NT2/D1 (cell line): Measurements from ENCODE around the gene WDR64.
"Not testable (repeated sequence)": the region's sequence is repeated elsewhere in the genome, so short reads cannot be mapped to it uniquely, and the experiment has no call there.

ENCODE experiments used
- DNase-seq: peaks from one replicate; pipeline ENCODE4 v3.0.0-alpha.2; 2011; ENCODE audit warnings: low read depth, low spot score
- H3K27me3 ChIP-seq: 2 replicates; pipeline ENCODE4 v1.6.0; 2011; ENCODE audit warnings: mild to moderate bottlenecking; ENCODE audit not compliant: insufficient read length, insufficient read depth
- H3K36me3 ChIP-seq: 2 replicates; pipeline ENCODE4 v1.6.1; 2011; ENCODE audit warnings: mild to moderate bottlenecking, low read length, mixed read lengths; ENCODE audit not compliant: insufficient read depth, insufficient read length
- H3K4me1 ChIP-seq: 2 replicates; pipeline ENCODE4 v1.5.1; 2011; ENCODE audit not compliant: insufficient read depth, insufficient read length
- H3K4me3 ChIP-seq: 2 replicates; pipeline ENCODE4 v1.5.1; 2011; ENCODE audit warnings: low read depth; ENCODE audit not compliant: insufficient read length
- H3K9ac ChIP-seq: 2 replicates; pipeline ENCODE4 v1.6.0; 2011; ENCODE audit warnings: low read depth; ENCODE audit not compliant: insufficient read length
- H3K9me3 ChIP-seq: 2 replicates; pipeline ENCODE4 v1.5.1; 2011; ENCODE audit warnings: mild to moderate bottlenecking, low read length; ENCODE audit not compliant: insufficient read depth
- SUZ12 ChIP-seq: IDR thresholded peaks from 2 replicates; pipeline ENCODE4 v1.6.1; 2011; ENCODE audit not compliant: insufficient read length, insufficient read depth; ENCODE audit errors: extremely low read depth
- YY1 ChIP-seq: IDR thresholded peaks from 2 replicates; pipeline ENCODE4 v1.6.1; 2011; ENCODE audit not compliant: insufficient read length, insufficient read depth
- ZNF274 ChIP-seq: IDR thresholded peaks from 2 replicates; pipeline ENCODE4 v1.6.1; 2011; ENCODE audit warnings: mild to moderate bottlenecking, low read depth, low read length

Gene WDR64

GRCh38 chr1:241800640-241801039 lies 148.6 kb downstream of the WDR64 start:
- Histone ChIP-seq H3K36me3 (no peaks in the 10 kb centered on the region), H3K4me1 (no peaks in the 10 kb centered on the region), H3K9me3 (no peaks in the 10 kb centered on the region), H3K27me3 (no peaks in the 10 kb centered on the region), H3K9ac (no peak overlapping the region), H3K4me3 (no peak overlapping the region)
- TF ChIP-seq SUZ12 (no peak), YY1 (no peak), ZNF274 (no peak)
- DNase-seq: no peak

DNA sequence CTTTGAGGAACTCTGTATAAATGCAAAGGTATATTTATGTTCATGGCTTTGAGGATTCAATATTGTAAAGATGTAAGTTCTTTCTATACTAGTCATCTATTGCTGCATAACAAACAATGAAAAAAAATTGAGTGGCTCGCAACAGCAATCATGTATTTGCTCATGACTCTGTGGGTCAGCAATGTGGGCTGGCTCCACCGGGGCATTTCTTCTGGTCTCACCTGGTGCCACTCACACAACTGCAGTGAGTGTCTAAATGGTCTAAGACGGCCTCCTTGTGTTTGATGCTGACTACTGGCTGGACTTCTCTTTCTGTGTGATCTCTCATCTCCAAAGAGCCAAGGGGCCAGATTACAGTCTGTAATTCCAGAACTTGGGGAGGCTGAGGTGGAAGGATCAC lies 150.8 kb downstream of the WDR64 start:
- TF ChIP-seq ZNF274: no peak
- no peak for TF ChIP-seq SUZ12
- TF ChIP-seq YY1: no peak

GRCh38 chr1:241804706-241805105 lies 152.6 kb downstream of the WDR64 start:
- H3K4me1 ChIP-seq, H3K36me3 ChIP-seq, H3K9ac ChIP-seq, H3K4me3 ChIP-seq, DNase-seq, H3K9me3 ChIP-seq, H3K27me3 ChIP-seq: not testable (repeated sequence)

More for the DNA sequence above, 150.8 kb downstream of the WDR64 start:
- H3K4me3 ChIP-seq: no peak overlapping the region
- no peaks in the 10 kb centered on the region for H3K9me3 ChIP-seq
- H3K4me1 ChIP-seq: no peaks in the 10 kb centered on the region
- H3K36me3 ChIP-seq: no peaks in the 10 kb centered on the region
- no peak overlapping the region for H3K9ac ChIP-seq
- H3K27me3 ChIP-seq: no peaks in the 10 kb centered on the region
- DNase-seq: no peak

- no peak overlapping the region for H3K4me3 ChIP-seq
- no peaks in the 10 kb centered on the region for H3K36me3 ChIP-seq
- no peaks in the 10 kb centered on the region for H3K4me1 ChIP-seq
- no peaks in the 10 kb centered on the region for H3K9me3 ChIP-seq
- TF ChIP-seq SUZ12 (no peak), ZNF274 (no peak), YY1 (no peak)
- H3K27me3 ChIP-seq: no peaks in the 10 kb centered on the region
- H3K9ac ChIP-seq: no peak overlapping the region
- DNase-seq: no peak
Observed at GRCh38 chr1:241808265-241808664, 156.2 kb downstream of the WDR64 start.

GRCh38 chr1:241810769-241811405 lies 158.8 kb downstream of the WDR64 start:
- Histone ChIP-seq H3K4me3 (no peak overlapping the region), H3K9me3 (no peaks in the 10 kb centered on the region), H3K36me3 (no peaks in the 10 kb centered on the region), H3K4me1 (no peaks in the 10 kb centered on the region), H3K9ac (no peak overlapping the region), H3K27me3 (no peaks in the 10 kb centered on the region)
- TF ChIP-seq YY1: no peak
- TF ChIP-seq SUZ12: no peak
- TF ChIP-seq ZNF274: no peak
- no peak for DNase-seq

DNA sequence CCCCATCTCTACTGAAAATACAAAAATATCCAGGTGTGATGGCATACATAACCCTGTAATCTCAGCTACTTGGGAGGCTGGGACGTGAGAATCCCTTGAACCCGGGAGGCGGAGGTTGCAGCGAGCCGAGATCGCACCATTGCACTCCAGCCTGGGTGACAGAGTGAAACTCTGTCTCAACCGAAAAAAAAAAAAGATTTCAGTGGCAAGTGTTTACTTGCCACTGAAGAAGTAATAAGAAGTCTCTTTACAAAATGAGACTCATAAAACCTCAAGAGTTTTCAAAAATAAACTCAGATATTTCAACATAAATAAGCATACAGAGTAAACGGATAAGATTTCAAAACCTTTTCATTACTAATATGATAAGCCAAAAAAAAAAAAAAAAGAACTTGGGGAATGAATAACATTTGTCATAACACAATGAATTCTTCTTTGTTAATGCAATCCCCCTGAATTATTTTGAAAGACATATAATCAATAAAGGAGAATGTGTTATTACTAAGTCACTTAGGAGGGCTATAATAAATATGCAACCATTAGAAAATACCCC lies 161.8 kb downstream of the WDR64 start:
- DNase-seq: no peak
- Histone ChIP-seq H3K9me3 (no peaks in the 10 kb centered on the region), H3K36me3 (no peaks in the 10 kb centered on the region), H3K27me3 (no peaks in the 10 kb centered on the region), H3K9ac (no peak overlapping the region), H3K4me1 (no peaks in the 10 kb centered on the region), H3K4me3 (no peak overlapping the region)
- no peak for TF ChIP-seq YY1

GRCh38 chr1:241816008-241816407 lies 163.9 kb downstream of the WDR64 start:
- no peak overlapping the region for H3K9ac ChIP-seq
- no peak for TF ChIP-seq YY1
- TF ChIP-seq ZNF274: no peak
- TF ChIP-seq SUZ12: no peak
- no peaks in the 10 kb centered on the region for H3K27me3 ChIP-seq
- H3K36me3 ChIP-seq: no peaks in the 10 kb centered on the region
- no peak for DNase-seq
- no peaks in the 10 kb centered on the region for H3K4me1 ChIP-seq
- no peaks in the 10 kb centered on the region for H3K9me3 ChIP-seq
- no peak overlapping the region for H3K4me3 ChIP-seq

GRCh38 chr1:241817331-241817792 lies 165.3 kb downstream of the WDR64 start:
- Histone ChIP-seq H3K9me3 (no peaks in the 10 kb centered on the region), H3K4me1 (no peaks in the 10 kb centered on the region), H3K4me3 (no peak overlapping the region), H3K27me3 (no peaks in the 10 kb centered on the region), H3K36me3 (no peaks in the 10 kb centered on the region), H3K9ac (no peak overlapping the region)
- no peak for TF ChIP-seq YY1
- no peak for TF ChIP-seq ZNF274
- no peak for TF ChIP-seq SUZ12
- no peak for DNase-seq
